ENCODE results near the gene DPF3.

DPF3 gene

GRCh38 chr14:72802588-72802946 is 91.3 kb downstream of the DPF3 start:
- Mint-ChIP-seq H3K4me1 (ENCODE audit: low read depth) (no peaks in the 10 kb centered on the region), H3K36me3 (ENCODE audit: low read depth) (no peaks in the 10 kb centered on the region), H3K9me3 (peaks cover 7% of the 10 kb centered on the region), H3K27ac (no peak overlapping the region), H3K4me3 (no peak overlapping the region), H3K27me3 (peaks cover 5% of the 10 kb centered on the region)
- intact Hi-C loops (cut with micrococcal nuclease): no loop called here

- intact Hi-C loops (cut with micrococcal nuclease): no loop called here
- Mint-ChIP-seq H3K27ac (no peak overlapping the region), H3K9me3 (peaks cover 7% of the 10 kb centered on the region), H3K27me3 (peaks cover 5% of the 10 kb centered on the region), H3K4me1 (ENCODE audit: low read depth) (no peaks in the 10 kb centered on the region), H3K36me3 (ENCODE audit: low read depth) (no peaks in the 10 kb centered on the region), H3K4me3 (no peak overlapping the region)
Measured at GRCh38 chr14:72801836-72802587, 91.9 kb downstream of the DPF3 start.

- Mint-ChIP-seq H3K27me3 (peaks cover 5% of the 10 kb centered on the region), H3K27ac (no peak overlapping the region), H3K36me3 (ENCODE audit: low read depth) (no peaks in the 10 kb centered on the region), H3K9me3 (peaks cover 7% of the 10 kb centered on the region), H3K4me3 (no peak overlapping the region), H3K4me1 (ENCODE audit: low read depth) (no peaks in the 10 kb centered on the region)
- intact Hi-C loops (cut with micrococcal nuclease): no loop called here
Measured at GRCh38 chr14:72801381-72801812, 92.5 kb downstream of the DPF3 start.

DNA sequence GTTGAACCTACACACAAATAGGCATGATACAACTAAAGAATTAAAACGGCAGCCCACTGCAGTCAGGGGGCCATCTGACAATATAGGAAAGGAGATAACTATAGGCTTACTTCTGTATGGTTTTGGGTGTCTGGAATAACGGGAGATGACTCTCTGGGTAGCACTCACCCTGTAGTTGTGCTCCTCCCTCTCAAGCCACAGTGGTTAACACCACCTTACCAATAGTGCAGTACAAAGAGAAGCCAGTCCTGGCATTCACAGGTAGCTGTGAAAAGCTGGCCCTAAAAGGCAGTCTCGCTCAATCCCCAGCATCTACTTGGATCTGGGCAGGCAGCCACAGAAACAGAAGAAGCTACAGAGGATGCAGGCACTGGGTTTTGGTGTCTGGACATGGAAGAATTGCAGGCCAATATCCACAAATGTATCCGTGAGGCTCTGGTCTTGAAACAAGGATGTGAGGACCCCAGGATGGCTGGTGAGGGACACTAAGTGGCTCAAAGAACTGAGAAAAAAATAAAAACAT is 93.0 kb downstream of the DPF3 start:
- Mint-ChIP-seq H3K27ac (no peak overlapping the region), H3K4me1 (ENCODE audit: low read depth) (no peaks in the 10 kb centered on the region), H3K4me3 (no peak overlapping the region), H3K9me3 (peaks cover 7% of the 10 kb centered on the region), H3K36me3 (ENCODE audit: low read depth) (no peaks in the 10 kb centered on the region), H3K27me3 (peaks cover 5% of the 10 kb centered on the region)
- intact Hi-C loops (cut with micrococcal nuclease): no loop called here

DNA sequence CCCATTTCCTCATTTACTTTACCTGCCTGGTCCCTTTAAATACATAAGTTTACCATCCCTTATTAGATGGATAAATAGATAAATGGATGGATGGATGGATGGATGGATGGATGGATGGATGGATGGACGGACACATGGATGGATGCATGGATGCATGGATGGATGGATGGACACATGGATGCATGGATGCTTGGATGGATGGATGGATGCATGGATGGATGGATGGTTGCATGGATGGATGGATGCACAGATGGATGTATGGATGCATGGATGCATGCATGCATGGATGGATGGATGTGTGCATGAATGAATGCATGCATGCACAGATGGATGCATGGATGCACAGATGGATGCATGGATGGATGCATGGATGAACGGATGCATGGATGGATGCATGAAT is 93.6 kb downstream of the DPF3 start:
- Mint-ChIP-seq H3K27me3 (peaks cover 5% of the 10 kb centered on the region), H3K4me3 (no peak overlapping the region), H3K36me3 (ENCODE audit: low read depth) (no peaks in the 10 kb centered on the region), H3K27ac (no peak overlapping the region), H3K4me1 (ENCODE audit: low read depth) (no peaks in the 10 kb centered on the region), H3K9me3 (peaks cover 7% of the 10 kb centered on the region)
- intact Hi-C loops (cut with micrococcal nuclease): no loop called here

- Mint-ChIP-seq H3K27ac (no peak overlapping the region), H3K27me3 (peaks cover 8% of the 10 kb centered on the region), H3K36me3 (ENCODE audit: low read depth) (no peaks in the 10 kb centered on the region), H3K4me3 (no peak overlapping the region), H3K9me3 (peaks cover 7% of the 10 kb centered on the region), H3K4me1 (ENCODE audit: low read depth) (no peaks in the 10 kb centered on the region)
- intact Hi-C loops (cut with micrococcal nuclease): no loop called here
Measured at GRCh38 chr14:72796935-72797334, 97.0 kb downstream of the DPF3 start.

DNA sequence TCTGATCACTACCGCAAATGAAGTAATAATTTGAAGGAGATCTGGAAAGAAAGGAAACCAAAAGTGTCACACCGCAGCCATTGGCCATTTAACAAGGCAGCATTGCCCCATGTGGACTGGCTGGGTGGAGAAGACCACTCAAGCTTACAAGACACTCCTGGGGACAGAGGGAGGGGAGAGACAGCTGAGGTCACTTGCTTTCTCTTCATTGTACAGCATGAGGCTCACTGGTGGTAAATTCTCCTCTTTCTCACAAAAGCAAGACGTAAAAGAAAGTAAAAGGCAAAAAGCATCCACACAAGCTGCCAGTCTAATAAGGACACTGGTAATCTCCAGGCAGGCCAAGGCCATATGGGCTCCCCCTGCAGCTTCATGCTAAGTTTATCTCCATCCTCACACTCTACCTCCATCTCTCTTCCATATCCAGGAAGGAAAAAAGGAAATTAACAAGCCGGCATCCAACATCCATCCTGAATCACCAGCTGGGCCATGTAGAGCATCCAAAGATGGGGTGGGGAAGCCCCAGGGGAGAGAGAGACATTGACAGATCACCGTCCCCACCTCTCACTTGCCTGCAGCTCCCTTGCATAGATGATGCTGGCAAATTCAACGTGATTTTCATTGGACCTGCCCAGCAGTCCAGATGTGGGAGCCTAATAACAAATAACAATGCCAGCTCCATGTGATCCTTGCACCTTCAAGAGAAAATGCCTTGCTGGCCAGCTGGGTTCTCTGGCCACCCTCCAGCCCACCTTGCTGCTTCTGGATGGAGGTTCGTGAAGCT is 100.6 kb downstream of the DPF3 start:
- intact Hi-C loops (cut with micrococcal nuclease): no loop called here
- Mint-ChIP-seq H3K4me1 (ENCODE audit: low read depth) (peaks cover under 1% of the 10 kb centered on the region), H3K36me3 (ENCODE audit: low read depth) (no peaks in the 10 kb centered on the region), H3K27me3 (peaks cover 3% of the 10 kb centered on the region), H3K27ac (no peak overlapping the region), H3K9me3 (no peaks in the 10 kb centered on the region), H3K4me3 (no peak overlapping the region)

DNA sequence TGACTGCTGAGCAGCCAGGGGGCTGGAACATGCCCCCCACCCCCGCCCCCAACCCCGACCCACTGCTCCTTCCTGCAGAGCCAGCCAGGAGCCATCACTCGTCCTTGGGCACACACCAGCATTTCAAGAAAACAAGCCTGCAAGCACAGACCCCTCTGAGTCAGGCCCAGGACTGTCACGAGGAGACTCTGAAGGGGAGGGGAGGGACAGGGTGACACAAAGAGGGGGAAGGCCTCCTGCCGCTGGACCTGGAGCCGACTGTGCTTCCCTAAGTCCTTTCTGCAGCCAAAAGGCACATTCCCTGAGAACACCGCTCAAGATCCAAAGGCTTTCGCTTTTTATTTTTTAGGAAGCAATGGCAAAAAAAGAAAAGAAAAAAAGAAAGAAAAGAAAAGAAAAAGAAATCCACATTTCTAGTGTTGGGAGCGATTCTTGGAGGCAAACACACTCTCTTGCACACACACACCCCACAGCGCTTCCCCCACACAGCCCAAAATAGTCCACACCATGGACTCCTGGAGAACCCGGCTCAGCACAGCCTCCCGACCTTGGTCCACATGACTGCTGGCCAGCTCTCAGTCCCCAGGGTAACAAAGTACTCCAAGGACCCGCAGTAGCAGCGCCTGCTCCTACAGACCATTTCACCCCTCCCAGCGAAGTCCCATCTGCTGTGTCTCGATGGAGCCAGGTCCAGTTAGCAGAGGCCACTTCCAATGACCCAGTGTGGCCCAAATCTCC is 101.7 kb downstream of the DPF3 start:
- Mint-ChIP-seq H3K9me3 (no peaks in the 10 kb centered on the region), H3K27ac (no peak overlapping the region), H3K4me1 (ENCODE audit: low read depth) (peaks cover 6% of the 10 kb centered on the region), H3K4me3 (no peak overlapping the region), H3K27me3 (peaks cover 5% of the 10 kb centered on the region), H3K36me3 (ENCODE audit: low read depth) (no peaks in the 10 kb centered on the region)
- intact Hi-C loops (cut with micrococcal nuclease): no loop called here

DNA sequence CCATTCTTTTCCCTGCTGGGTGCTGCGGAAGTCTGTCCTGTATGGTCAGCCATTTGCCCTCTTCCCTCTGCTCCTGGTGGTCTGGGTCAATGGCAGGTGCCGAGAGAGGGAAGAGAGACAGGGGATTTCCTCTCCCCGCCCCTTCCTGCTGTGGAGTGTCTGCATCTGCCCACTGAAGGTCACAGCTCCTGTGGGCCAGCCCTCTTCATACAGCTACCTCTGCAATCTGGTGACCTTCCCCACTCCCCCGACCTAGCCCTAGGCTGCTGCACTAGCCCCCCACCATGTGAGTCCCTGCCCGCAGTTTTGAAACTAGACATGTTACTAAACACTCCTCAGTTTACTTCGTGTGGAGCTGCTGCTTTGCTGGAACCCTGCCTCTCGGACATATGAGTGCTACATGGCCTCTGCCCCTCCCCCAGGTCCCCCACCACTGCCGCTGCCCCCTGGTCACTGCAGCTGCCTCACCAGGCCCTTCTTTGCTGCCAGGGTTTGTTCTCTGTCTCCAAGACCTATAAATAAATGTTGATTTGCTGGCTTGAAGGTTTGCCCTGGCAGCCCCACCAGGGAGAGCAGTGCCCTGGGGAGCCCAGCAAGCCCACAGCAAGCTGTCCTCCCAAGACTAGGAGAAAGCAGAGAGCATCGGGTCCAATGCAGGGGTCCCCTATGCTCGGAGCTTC is 102.9 kb downstream of the DPF3 start:
- Mint-ChIP-seq H3K36me3 (ENCODE audit: low read depth) (no peaks in the 10 kb centered on the region), H3K27me3 (peaks cover 5% of the 10 kb centered on the region), H3K27ac (no peak overlapping the region), H3K4me1 (ENCODE audit: low read depth) (peaks cover 6% of the 10 kb centered on the region), H3K9me3 (no peaks in the 10 kb centered on the region), H3K4me3 (no peak overlapping the region)
- intact Hi-C loops (cut with micrococcal nuclease): no loop called here

- intact Hi-C loops (cut with micrococcal nuclease): no loop called here
- H3K27ac Mint-ChIP-seq: no peak overlapping the region
- H3K27me3 Mint-ChIP-seq: peaks cover 5% of the 10 kb centered on the region
- H3K9me3 Mint-ChIP-seq: no peaks in the 10 kb centered on the region
- peaks cover 6% of the 10 kb centered on the region for H3K4me1 Mint-ChIP-seq (ENCODE audit: low read depth)
- no peak overlapping the region for H3K4me3 Mint-ChIP-seq
- H3K36me3 Mint-ChIP-seq (ENCODE audit: low read depth): no peaks in the 10 kb centered on the region
Measured at GRCh38 chr14:72788972-72789728, 104.8 kb downstream of the DPF3 start.

GRCh38 chr14:72788255-72788654 is 105.6 kb downstream of the DPF3 start:
- intact Hi-C loops (cut with micrococcal nuclease): no loop called here
- Mint-ChIP-seq H3K36me3 (ENCODE audit: low read depth) (no peaks in the 10 kb centered on the region), H3K27ac (no peak overlapping the region), H3K27me3 (peaks cover 5% of the 10 kb centered on the region), H3K4me1 (ENCODE audit: low read depth) (peaks cover 6% of the 10 kb centered on the region), H3K9me3 (no peaks in the 10 kb centered on the region), H3K4me3 (no peak overlapping the region)

DNA sequence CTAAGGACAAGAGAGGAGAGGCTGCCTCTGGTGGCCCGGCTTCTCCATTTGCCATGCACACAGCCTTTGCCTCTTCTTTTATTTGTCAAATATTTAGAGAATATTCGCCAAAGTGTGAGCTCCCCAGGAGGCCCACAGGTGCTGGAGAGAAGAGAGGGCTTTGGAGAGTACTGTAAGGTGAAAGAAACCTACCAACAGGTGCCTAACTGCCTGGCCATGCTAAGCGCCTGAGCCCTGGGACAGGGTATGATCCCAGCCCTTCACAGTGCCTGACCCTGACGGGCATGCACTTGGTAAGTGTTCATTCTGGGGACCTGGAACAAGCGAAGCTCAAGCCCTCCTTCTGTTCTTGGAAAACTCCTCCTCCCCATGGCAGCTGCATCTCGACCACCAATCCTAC is 106.1 kb downstream of the DPF3 start:
- Mint-ChIP-seq H3K27ac (no peak overlapping the region), H3K4me1 (ENCODE audit: low read depth) (peaks cover 6% of the 10 kb centered on the region), H3K9me3 (no peaks in the 10 kb centered on the region), H3K36me3 (ENCODE audit: low read depth) (no peaks in the 10 kb centered on the region), H3K27me3 (peaks cover 3% of the 10 kb centered on the region), H3K4me3 (no peak overlapping the region)
- intact Hi-C loops (cut with micrococcal nuclease): no loop called here

Measured in dendritic cell treated with granulocyte-macrophage colony-stimulating factor and Interleukin-4, amounts not matched to agents 40 ng/mL and 50 ng/mL, for 4 days (primary cell).